Endothelial cell of umbilical vein (primary cell): Measurements from ENCODE around the gene CNNM2.

Experiments
- CTCF ChIP-seq, 2 donors: IDR thresholded peaks; 1 replicate in 1 of 2; 2 replicates in 1 of 2; pipeline ENCODE4 v1.5.1; 2011; ENCODE audit warnings: low read length in 2 of 2, mild to moderate bottlenecking in 2 of 2, moderate library complexity in 2 of 2, control low read depth in 1 of 2, inconsistent platforms in 1 of 2, low read depth in 1 of 2; ENCODE audit not compliant: insufficient read depth in 1 of 2; ENCODE audit errors: extremely low read depth in 1 of 2
- EZH2 ChIP-seq: IDR thresholded peaks from 2 replicates; pipeline ENCODE4 v1.6.1; 2012; ENCODE audit warnings: borderline replicate concordance, low read depth, mild to moderate bottlenecking, moderate library complexity, low read length, inconsistent platforms; ENCODE audit not compliant: severe bottlenecking
- FOS ChIP-seq: IDR thresholded peaks from 2 replicates; pipeline ENCODE4 v1.6.1; 2011; ENCODE audit warnings: mild to moderate bottlenecking, low read length, moderate library complexity, borderline replicate concordance; ENCODE audit not compliant: insufficient read depth
- JUN ChIP-seq: IDR thresholded peaks from 2 replicates; pipeline ENCODE4 v1.6.1; 2011; ENCODE audit warnings: borderline replicate concordance, low read depth; ENCODE audit not compliant: insufficient read length, insufficient read depth
- MYC ChIP-seq: IDR thresholded peaks from one replicate; pipeline ENCODE4 v1.6.1; 2011; ENCODE audit warnings: mild to moderate bottlenecking, low read depth, low read length
- POLR2A ChIP-seq: IDR thresholded peaks from 2 replicates; pipeline ENCODE4 v1.6.1; 2012; ENCODE audit warnings: low read depth, mild to moderate bottlenecking, control low read depth, low read length
- POLR2AphosphoS5 ChIP-seq: IDR thresholded peaks from 2 replicates; pipeline ENCODE4 v1.6.1; 2012; ENCODE audit warnings: low read depth, mild to moderate bottlenecking, control low read depth, low read length, moderate library complexity; ENCODE audit not compliant: insufficient read depth

GRCh38 chr10:103120546-103120945 is 202.5 kb downstream of the CNNM2 start:
- TF ChIP-seq CTCF (IDR thresholded peaks at IDR 0.05; ENCODE audit: extremely low read depth in 1 of 2, insufficient read depth in 1 of 2, low read depth in 1 of 2, low read length in 2 of 2): no peak
- no peak for TF ChIP-seq EZH2
- TF ChIP-seq POLR2AphosphoS5: no peak
- no peak for TF ChIP-seq POLR2A
- TF ChIP-seq FOS: no peak
- no peak for TF ChIP-seq JUN
- TF ChIP-seq MYC: no peak
